GM23338 (cell line): ENCODE results near the gene ADRA2A. TPM values are rescaled to one million over a fixed set of nuclear protein-coding genes. Genes with fewer than 3 reads are reported as not detected.

Source experiments
- ATAC-seq: fragments of 200-7000 bp; cut with Tn5 transposase; 3 replicates; pipeline ENCODE4 v1.9.1; 2020
- DNase-seq: peaks from one replicate; pipeline ENCODE4 v3.0.0-alpha.2; 2015; ENCODE audit warnings: low spot score
- H2AFZ ChIP-seq: fragments of 200-600 bp; sonication (generic); 2 replicates; pipeline ENCODE4 v1.8.0; 2016; ENCODE audit warnings: antibody characterized with exemption, mild to moderate bottlenecking, moderate library complexity
- H3F3A ChIP-seq: fragments of 200-600 bp; sonication (generic); replicated peaks from 2 replicates; pipeline ENCODE4 v1.8.0; 2017; ENCODE audit warnings: antibody characterized with exemption, mixed run types, low read depth
- H3K27ac ChIP-seq: fragments of 200-600 bp; sonication (generic); 2 replicates; pipeline ENCODE4 v1.6.1; 2016; ENCODE audit warnings: low read depth
- H3K27me3 ChIP-seq: fragments of 200-600 bp; sonication (generic); 2 replicates; pipeline ENCODE4 v1.8.0; 2016; ENCODE audit warnings: mild to moderate bottlenecking, mixed run types, moderate library complexity; ENCODE audit not compliant: insufficient read depth
- H3K36me3 ChIP-seq: fragments of 200-600 bp; sonication (generic); 2 replicates; pipeline ENCODE4 v1.8.0; 2016; ENCODE audit warnings: mild to moderate bottlenecking; ENCODE audit not compliant: insufficient read depth
- H3K4me1 ChIP-seq: fragments of 200-600 bp; sonication (generic); 2 replicates; pipeline ENCODE4 v1.8.0; 2016; ENCODE audit warnings: mild to moderate bottlenecking, moderate library complexity; ENCODE audit not compliant: insufficient read depth
- H3K4me2 ChIP-seq: fragments of 200-600 bp; sonication (generic); 2 replicates; pipeline ENCODE4 v1.7.1; 2017; ENCODE audit warnings: mixed run types
- H3K4me3 ChIP-seq: fragments of 200-600 bp; sonication (generic); 2 replicates; pipeline ENCODE4 v1.6.1; 2016; ENCODE audit warnings: mixed run types
- H3K79me2 ChIP-seq: fragments of 200-600 bp; sonication (generic); replicated peaks from 2 replicates; pipeline ENCODE4 v1.8.0; 2017; ENCODE audit warnings: mild to moderate bottlenecking; ENCODE audit not compliant: insufficient read depth
- H3K9me2 ChIP-seq: fragments of 200-600 bp; sonication (generic); 2 replicates; pipeline ENCODE4 v1.8.0; 2017; ENCODE audit not compliant: insufficient read depth
- H4K20me1 ChIP-seq: fragments of 200-600 bp; sonication (generic); replicated peaks from 2 replicates; pipeline ENCODE4 v1.8.0; 2017; ENCODE audit warnings: mild to moderate bottlenecking; ENCODE audit not compliant: insufficient read depth
- H3K27ac Mint-ChIP-seq: 2 replicates; pipeline ENCODE4 v1.8.0; 2020; ENCODE audit warnings: inconsistent platforms, mild to moderate bottlenecking, moderate library complexity, mixed read lengths
- H3K27me3 Mint-ChIP-seq: 3 replicates; pipeline ENCODE4 v1.8.0; 2022; ENCODE audit warnings: low read depth, mild to moderate bottlenecking, moderate library complexity, mixed read lengths, inconsistent platforms; ENCODE audit not compliant: insufficient read depth, poor library complexity
- H3K36me3 Mint-ChIP-seq: 3 replicates; pipeline ENCODE4 v1.8.0; 2021; ENCODE audit warnings: low read depth, mild to moderate bottlenecking, inconsistent platforms, moderate library complexity, mixed read lengths
- H3K4me1 Mint-ChIP-seq: 3 replicates; pipeline ENCODE4 v1.8.0; 2020; ENCODE audit warnings: mild to moderate bottlenecking, inconsistent platforms, mixed read lengths
- H3K4me3 Mint-ChIP-seq: 3 replicates; pipeline ENCODE4 v1.8.0; 2021; ENCODE audit warnings: moderate library complexity, mild to moderate bottlenecking, inconsistent platforms, mixed read lengths
- H3K9me3 Mint-ChIP-seq: 3 replicates; pipeline ENCODE4 v1.8.0; 2020; ENCODE audit warnings: moderate library complexity, mild to moderate bottlenecking, inconsistent platforms, mixed read lengths
- CREB1 ChIP-seq: fragments of 250-450 bp; sonication (Bioruptor Pico); IDR thresholded peaks from 2 replicates; pipeline ENCODE4 v1.5.0; 2020; ENCODE audit warnings: low read depth, mild to moderate bottlenecking, moderate library complexity
- CTCF ChIP-seq, 2 experiments: fragments of 200-600 bp in 1 of 2; sonication (generic) in 1 of 2; conservative IDR thresholded peaks; 2 replicates each; pipeline versions ENCODE4 v1.5.1 to v1.6.1; 2016 to 2017; ENCODE audit warnings: antibody characterized with exemption in 2 of 2, low read depth in 2 of 2, mild to moderate bottlenecking in 2 of 2, moderate library complexity in 1 of 2
- ETS1 ChIP-seq: IDR thresholded peaks from 2 replicates; pipeline ENCODE4 v1.6.1; 2016; ENCODE audit warnings: antibody characterized with exemption
- EZH2 ChIP-seq: fragments of 200-600 bp; sonication (generic); IDR thresholded peaks from one replicate; pipeline ENCODE4 v1.8.0; 2017; ENCODE audit warnings: antibody characterized with exemption, mild to moderate bottlenecking, low read depth; ENCODE audit not compliant: unreplicated experiment
- EZH2phosphoT487 ChIP-seq: fragments of 200-600 bp; sonication (generic); IDR thresholded peaks from one replicate; pipeline ENCODE4 v1.8.1; 2018; ENCODE audit warnings: antibody characterized with exemption; ENCODE audit not compliant: unreplicated experiment
- JUNB ChIP-seq: IDR thresholded peaks from one replicate; pipeline ENCODE4 v1.6.1; 2016; ENCODE audit warnings: antibody characterized with exemption; ENCODE audit not compliant: unreplicated experiment
- NANOG ChIP-seq: IDR thresholded peaks from 2 replicates; pipeline ENCODE4 v1.6.1; 2016; ENCODE audit warnings: antibody characterized with exemption, borderline replicate concordance
- POLR2AphosphoS5 ChIP-seq: IDR thresholded peaks from 2 replicates; pipeline ENCODE4 v1.6.1; 2016; ENCODE audit warnings: antibody characterized with exemption, low read depth
- REST ChIP-seq: IDR thresholded peaks from one replicate; pipeline ENCODE4 v1.6.1; 2018; ENCODE audit warnings: antibody characterized with exemption; ENCODE audit not compliant: unreplicated experiment
- STAT1 ChIP-seq: IDR thresholded peaks from one replicate; pipeline ENCODE4 v1.6.1; 2016; ENCODE audit warnings: antibody characterized with exemption; ENCODE audit not compliant: unreplicated experiment
- ZNF114 ChIP-seq: fragments of 250-450 bp; sonication (Bioruptor Pico); IDR thresholded peaks from 2 replicates; pipeline ENCODE4 v1.5.0; 2020; ENCODE audit warnings: mild to moderate bottlenecking, moderate library complexity
- ZNF331 ChIP-seq: fragments of 250-450 bp; sonication (Bioruptor Pico); IDR thresholded peaks from 2 replicates; pipeline ENCODE4 v1.5.0; 2020; ENCODE audit warnings: low read depth, mild to moderate bottlenecking, moderate library complexity
- ZNF462 ChIP-seq: fragments of 250-450 bp; sonication (Bioruptor Pico); IDR thresholded peaks from 2 replicates; pipeline ENCODE4 v1.5.0; 2020; ENCODE audit warnings: mild to moderate bottlenecking, moderate library complexity
- polyA plus RNA-seq: library from polyadenylated mRNA; unstranded; fragments of >200 nt; fragmentation: Nextera tagmentation; extraction: Ambion mirVana; gene quantifications from 2 replicates; pipeline ENCODE4 v1.2.1, GENCODE V29; 2016
- total RNA-seq: library from RNA; depleted of rRNA; stranded (reverse); fragments of >200 nt; shearing (Covaris generic); gene quantifications from 2 replicates; pipeline ENCODE4 v1.2.3, GENCODE V29; 2014

The ADRA2A gene
- total and polyA plus RNA-seq, 2 experiments from 2014 or later: 0.60 to 2.5 TPM

GRCh38 chr10:111079781-111080180 is 3.0 kb downstream of the ADRA2A start:
- Histone ChIP-seq H3K4me3 (no peak overlapping the region; the same call in 1 of the 2 replicates), H3K27me3 (peaks cover 55% of the 10 kb centered on the region), H3K4me2 (no peak overlapping the region; the same call in 1 of the 2 replicates), H3F3A (no peaks in the 10 kb centered on the region), H2AFZ (no peak overlapping the region), H3K9me2 (no peaks in the 10 kb centered on the region), H3K36me3 (no peaks in the 10 kb centered on the region), H3K27ac (no peak overlapping the region), H3K79me2 (no peaks in the 10 kb centered on the region), H4K20me1 (no peaks in the 10 kb centered on the region), H3K4me1 (no peaks in the 10 kb centered on the region; the same call in 1 of the 2 replicates)
- H3K9me3 Mint-ChIP-seq: peaks cover 6% of the 10 kb centered on the region; the same call in 1 of the 3 replicates
- peak overlapping the region; percentile 69; the same call in 1 of the 3 replicates for H3K4me3 Mint-ChIP-seq
- TF ChIP-seq ETS1 (no peak), NANOG (no peak), POLR2AphosphoS5 (no peak), CREB1 (CRISPR knock-in tag) (no peak), CTCF (conservative IDR thresholded peaks at IDR 0.05; ENCODE audit: low read depth in 2 of 2) (no peak), STAT1 (no peak), JUNB (no peak), REST (no peak), EZH2phosphoT487 (no peak), EZH2 (no peak), ZNF114 (CRISPR knock-in tag) (no peak), ZNF331 (no peak), ZNF462 (CRISPR knock-in tag) (no peak)
- peaks cover 3% of the 10 kb centered on the region; the same call in 1 of the 3 replicates for H3K36me3 Mint-ChIP-seq
- peaks cover 14% of the 10 kb centered on the region for H3K4me1 Mint-ChIP-seq
- DNase-seq: no peak
- ATAC-seq: no peak
- H3K27me3 Mint-ChIP-seq: peaks cover 35% of the 10 kb centered on the region
- H3K27ac Mint-ChIP-seq: no peak overlapping the region
